Panc1 (cell line): ENCODE results near the gene BICRAL.

Source experiments
- CTCF ChIP-seq: fragments of 450-650 bp; IDR thresholded peaks from 2 replicates; pipeline ENCODE4 v1.5.1; 2017; ENCODE audit warnings: mild to moderate bottlenecking
- POLR2AphosphoS5 ChIP-seq: IDR thresholded peaks from 2 replicates; pipeline ENCODE4 v1.6.1; 2012; ENCODE audit warnings: mild to moderate bottlenecking, low read depth, low read length, moderate library complexity
- REST ChIP-seq, 2 experiments: IDR thresholded peaks; 2 replicates each; pipeline ENCODE4 v1.6.1; 2011 to 2012; ENCODE audit warnings: low read depth in 2 of 2, control low read depth in 1 of 2, low read length in 1 of 2, mild to moderate bottlenecking in 1 of 2, moderate library complexity in 1 of 2; ENCODE audit not compliant: insufficient read depth in 1 of 2
- SIN3A ChIP-seq: IDR thresholded peaks from 2 replicates; pipeline ENCODE4 v1.6.1; 2012; ENCODE audit warnings: low read depth, mild to moderate bottlenecking, low read length, moderate library complexity, borderline replicate concordance; ENCODE audit not compliant: insufficient read depth
- TCF7L2 ChIP-seq: IDR thresholded peaks from 2 replicates; pipeline ENCODE4 v1.6.1; 2011; ENCODE audit warnings: mild to moderate bottlenecking, low read depth, low read length, inconsistent platforms

DNA sequence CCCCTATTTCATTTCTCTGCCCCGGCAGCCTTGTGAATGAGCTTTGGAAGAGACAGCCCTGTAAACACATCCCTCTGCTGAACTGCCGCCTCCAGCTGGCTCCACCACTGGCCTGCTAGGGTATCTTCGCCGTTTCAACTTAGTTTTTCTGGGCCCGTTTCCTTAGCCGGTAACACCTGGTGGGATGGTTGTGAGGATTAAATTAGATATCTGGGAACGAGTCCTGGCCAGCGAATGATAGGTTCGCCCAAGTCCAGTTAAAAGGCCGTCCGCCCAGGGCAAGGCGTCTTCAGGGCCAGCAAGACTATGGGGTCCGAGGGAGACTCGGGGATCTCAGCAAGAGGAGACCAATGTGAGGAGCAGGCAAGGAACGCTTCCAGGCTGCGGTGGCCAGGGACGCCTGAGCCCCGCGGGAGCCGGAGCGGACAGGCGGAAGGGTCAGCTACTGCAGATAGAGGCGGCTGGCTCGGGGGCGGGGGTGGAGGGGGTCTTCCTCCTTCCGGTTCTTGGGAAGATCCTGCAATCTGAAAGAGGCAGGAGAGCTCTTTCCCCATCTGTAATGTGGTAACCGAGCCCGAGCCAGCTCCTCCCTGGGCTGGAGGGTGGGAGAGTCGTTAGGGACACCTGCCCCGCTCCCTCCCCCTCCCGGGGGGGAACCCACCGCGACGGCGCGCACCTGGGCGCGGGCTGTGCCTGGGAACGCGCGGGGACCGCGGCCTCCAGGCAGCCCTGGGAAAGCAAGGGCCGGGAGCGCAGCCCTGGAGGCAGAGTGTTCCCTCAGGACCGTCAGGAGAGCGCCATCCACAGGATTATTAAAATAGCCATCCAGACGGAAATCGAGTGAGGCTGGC lies 129.5 kb downstream of the BICRAL start:
- TF ChIP-seq CTCF (no peak), POLR2AphosphoS5 (no peak), SIN3A (no peak), TCF7L2 (no peak), REST (IDR thresholded peaks at IDR 0.05; ENCODE audit: insufficient read depth in 1 of 2, low read depth in 2 of 2, low read length in 1 of 2) (no peak)
